Mammary epithelial cell (primary cell): Measurements from ENCODE around the gene MAD1L1.

Experiments
- CTCF ChIP-seq, 2 donors: IDR thresholded peaks in 1 of 2; conservative IDR thresholded peaks in 1 of 2; 2 replicates each; pipeline ENCODE4 v1.5.1; 2011 to 2012; ENCODE audit warnings: inconsistent platforms in 2 of 2, low read length in 2 of 2, mild to moderate bottlenecking in 2 of 2, control low read depth in 1 of 2, low read depth in 1 of 2; ENCODE audit not compliant: insufficient read depth in 1 of 2; ENCODE audit errors: extremely low read depth in 1 of 2
- EZH2 ChIP-seq: IDR thresholded peaks from 2 replicates; pipeline ENCODE4 v1.6.1; 2012; ENCODE audit warnings: low read length, inconsistent platforms, borderline replicate concordance

- TF ChIP-seq EZH2 (no peak), CTCF (conservative IDR thresholded peaks at IDR 0.05 in 1 of 2, IDR thresholded peaks at IDR 0.05 in 1 of 2; ENCODE audit: extremely low read depth in 1 of 2, insufficient read depth in 1 of 2, low read depth in 1 of 2, low read length in 2 of 2) (no peak)
Measured at GRCh38 chr7:2230882-2231281, 1.9 kb downstream of the MAD1L1 start.
